Right lobe of liver (tissue), 6 donors: ENCODE measurements around the gene NUP88. TPM values are rescaled to one million over a fixed set of nuclear protein-coding genes. Genes with fewer than 3 reads are reported as not detected.

ENCODE experiments used
- ATAC-seq, 4 donors: fragments of 200-7000 bp; cut with Tn5 transposase; one replicate each; pipeline ENCODE4 v1.9.1; 2020; ENCODE audit warnings: mild to moderate bottlenecking in 4 of 4, moderate library complexity in 4 of 4
- DNase-seq, 3 donors: peaks; one replicate each; pipeline ENCODE4 v3.0.0-alpha.2; 2020
- H3K27ac ChIP-seq, 3 donors: fragments of 200-600 bp; one replicate each; pipeline ENCODE4 v1.8.0; 2022
- H3K27me3 ChIP-seq, 2 donors: fragments of 200-600 bp; one replicate each; pipeline ENCODE4 v1.8.0; 2022
- H3K36me3 ChIP-seq, 4 donors: fragments of 200-600 bp; sonication (generic) in 1 of 4; one replicate each; pipeline versions ENCODE4 v1.5.1 to v1.8.0; 2017 to 2022; ENCODE audit warnings: control low read depth in 1 of 4
- H3K4me1 ChIP-seq, 4 donors: fragments of 200-600 bp; sonication (generic) in 1 of 4; one replicate each; pipeline versions ENCODE4 v1.5.1 to v1.8.0; 2017 to 2022; ENCODE audit warnings: control low read depth in 1 of 4
- H3K4me3 ChIP-seq, 3 donors: fragments of 200-600 bp; one replicate each; pipeline ENCODE4 v1.8.0; 2022
- H3K9me3 ChIP-seq, 4 donors: fragments of 200-600 bp; sonication (generic) in 1 of 4; one replicate each; pipeline versions ENCODE4 v1.5.1 to v1.8.0; 2017 to 2022; ENCODE audit warnings: control low read depth in 1 of 4
- POLR2A ChIP-seq: fragments of 450-650 bp; IDR thresholded peaks from one replicate; pipeline ENCODE4 v1.6.1; 2017; ENCODE audit warnings: antibody characterized with exemption, mild to moderate bottlenecking
- WGBS: methylation state at CpG from one replicate; pipeline ENCODE4 v1.1.6; 2018; ENCODE audit warnings: low coverage, low lambda C conversion rate; ENCODE audit not compliant: insufficient coverage; ENCODE audit errors: missing lambda C conversion rate; 5-methylcytosine and 5-hydroxymethylcytosine counted together
- intact Hi-C, 2 donors: fragments of 100-400 bp; cut with DNase I; formaldehyde crosslinking; loops; one replicate each; pipeline versions ENCODE4 v1.11.2 to v1.14.1; 2022
- total RNA-seq, 6 experiments: library from RNA; depleted of rRNA in 2 of 6; stranded (reverse); fragments of >200 nt in 2 of 6; fragmentation: NEBNext Ultra II Directional in 3 of 6; extraction: Animal tissue kit (Norgen Biotek cat#: 25700) in 3 of 6; gene quantifications; one replicate each; pipeline versions ENCODE4 v1.1.0 to v1.2.4, GENCODE V29; 2016 to 2023
- TF ChIP-seq, protein P1 (sequence below), 4 donors: fragments of 200-600 bp in 3 of 4; fragments of 450-650 bp in 1 of 4; IDR thresholded peaks; one replicate each; pipeline versions ENCODE4 v1.5.1 to v1.8.0; 2016 to 2022; ENCODE audit warnings: antibody characterized with exemption in 4 of 4, mild to moderate bottlenecking in 2 of 4
- donor health status: DM: no; HTN: yes; CAD: no.
- donor health status: DM: no; HTN: no; CAD: no.
- donor health status: DM: no; HTN: no; CAD: no.
- donor health status: DM: no; HTN: yes; CAD: no.
- donor health status: DM: no; HTN: yes; CAD: no.

Gene NUP88
- total RNA-seq, 6 experiments from 2014 or later = 27.7 to 76.1 (median 52.3) TPM

DNA sequence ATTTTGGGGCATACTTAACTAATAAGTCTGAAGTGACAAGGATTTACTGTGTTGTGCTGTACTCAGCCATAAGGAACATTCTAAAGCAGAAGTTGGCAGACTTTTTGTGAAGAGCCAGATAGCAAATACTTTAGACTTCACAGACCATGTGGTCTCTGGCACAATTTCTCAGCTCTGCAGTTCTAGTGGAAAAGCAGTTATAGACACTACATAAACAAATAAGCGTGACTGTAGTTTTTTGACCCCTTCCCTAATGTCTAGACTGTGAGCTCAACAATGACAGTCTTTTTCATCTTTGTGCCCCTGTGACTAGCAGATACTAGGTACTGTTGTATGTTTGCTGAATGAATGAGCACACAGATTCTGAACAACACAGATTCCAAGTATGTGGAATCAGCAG lies 5.4 kb upstream of the NUP88 start:
- intact Hi-C loops = no loop called here
- no peak overlapping the region for H3K4me3 ChIP-seq
- H3K9me3 ChIP-seq = no peaks in the 10 kb centered on the region
- H3K27me3 ChIP-seq = no peaks in the 10 kb centered on the region
- H3K36me3 ChIP-seq = peaks cover 0 to 83% (median 47%) of the 10 kb centered on the region in 4 donors
- no peak overlapping the region for H3K27ac ChIP-seq
- DNase-seq (no peak), ATAC-seq (no peak)
- no peak for TF ChIP-seq POLR2A
- TF ChIP-seq, protein P1, sequence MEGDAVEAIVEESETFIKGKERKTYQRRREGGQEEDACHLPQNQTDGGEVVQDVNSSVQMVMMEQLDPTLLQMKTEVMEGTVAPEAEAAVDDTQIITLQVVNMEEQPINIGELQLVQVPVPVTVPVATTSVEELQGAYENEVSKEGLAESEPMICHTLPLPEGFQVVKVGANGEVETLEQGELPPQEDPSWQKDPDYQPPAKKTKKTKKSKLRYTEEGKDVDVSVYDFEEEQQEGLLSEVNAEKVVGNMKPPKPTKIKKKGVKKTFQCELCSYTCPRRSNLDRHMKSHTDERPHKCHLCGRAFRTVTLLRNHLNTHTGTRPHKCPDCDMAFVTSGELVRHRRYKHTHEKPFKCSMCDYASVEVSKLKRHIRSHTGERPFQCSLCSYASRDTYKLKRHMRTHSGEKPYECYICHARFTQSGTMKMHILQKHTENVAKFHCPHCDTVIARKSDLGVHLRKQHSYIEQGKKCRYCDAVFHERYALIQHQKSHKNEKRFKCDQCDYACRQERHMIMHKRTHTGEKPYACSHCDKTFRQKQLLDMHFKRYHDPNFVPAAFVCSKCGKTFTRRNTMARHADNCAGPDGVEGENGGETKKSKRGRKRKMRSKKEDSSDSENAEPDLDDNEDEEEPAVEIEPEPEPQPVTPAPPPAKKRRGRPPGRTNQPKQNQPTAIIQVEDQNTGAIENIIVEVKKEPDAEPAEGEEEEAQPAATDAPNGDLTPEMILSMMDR (IDR thresholded peaks at IDR 0.05) = no peak
- WGBS = 77% methylated on average over 1 of the region's 1 CpG
- peaks cover 0 to 10% (median 3%) of the 10 kb centered on the region in 4 donors for H3K4me1 ChIP-seq

DNA sequence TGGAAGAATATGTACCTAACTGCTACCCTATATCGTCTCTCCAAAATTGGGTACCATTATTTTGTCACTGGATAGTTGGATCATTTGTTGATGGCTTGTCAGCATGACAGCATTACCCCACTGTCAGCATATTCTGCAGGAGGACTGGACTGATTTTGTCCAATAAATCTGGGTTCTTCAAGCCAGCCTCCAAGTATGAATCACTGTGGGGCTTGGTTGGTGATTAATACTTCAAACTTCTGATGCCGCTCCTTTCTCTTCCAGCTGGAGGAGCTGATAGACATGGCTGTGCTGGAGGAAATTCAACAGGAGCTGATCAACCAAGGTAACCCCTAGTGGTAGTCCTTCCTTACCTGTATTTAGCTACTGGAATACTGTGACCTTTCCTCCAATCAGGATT lies 3.0 kb upstream of the NUP88 start:
- H3K27ac ChIP-seq = no peak overlapping the region
- no peaks in the 10 kb centered on the region for H3K9me3 ChIP-seq
- ATAC-seq = no peak
- H3K27me3 ChIP-seq = no peaks in the 10 kb centered on the region
- no peak for DNase-seq
- WGBS = 100% methylated on average over 2 of the region's 2 CpGs
- peaks cover 0 to 60% (median 35%) of the 10 kb centered on the region in 4 donors for H3K36me3 ChIP-seq
- intact Hi-C loops = no loop called here
- TF ChIP-seq, protein P1 (IDR thresholded peaks at IDR 0.05) = no peak
- no peak for TF ChIP-seq POLR2A
- H3K4me3 ChIP-seq = no peak overlapping the region
- H3K4me1 ChIP-seq = peaks cover 0 to 20% (median 5%) of the 10 kb centered on the region in 4 donors

DNA sequence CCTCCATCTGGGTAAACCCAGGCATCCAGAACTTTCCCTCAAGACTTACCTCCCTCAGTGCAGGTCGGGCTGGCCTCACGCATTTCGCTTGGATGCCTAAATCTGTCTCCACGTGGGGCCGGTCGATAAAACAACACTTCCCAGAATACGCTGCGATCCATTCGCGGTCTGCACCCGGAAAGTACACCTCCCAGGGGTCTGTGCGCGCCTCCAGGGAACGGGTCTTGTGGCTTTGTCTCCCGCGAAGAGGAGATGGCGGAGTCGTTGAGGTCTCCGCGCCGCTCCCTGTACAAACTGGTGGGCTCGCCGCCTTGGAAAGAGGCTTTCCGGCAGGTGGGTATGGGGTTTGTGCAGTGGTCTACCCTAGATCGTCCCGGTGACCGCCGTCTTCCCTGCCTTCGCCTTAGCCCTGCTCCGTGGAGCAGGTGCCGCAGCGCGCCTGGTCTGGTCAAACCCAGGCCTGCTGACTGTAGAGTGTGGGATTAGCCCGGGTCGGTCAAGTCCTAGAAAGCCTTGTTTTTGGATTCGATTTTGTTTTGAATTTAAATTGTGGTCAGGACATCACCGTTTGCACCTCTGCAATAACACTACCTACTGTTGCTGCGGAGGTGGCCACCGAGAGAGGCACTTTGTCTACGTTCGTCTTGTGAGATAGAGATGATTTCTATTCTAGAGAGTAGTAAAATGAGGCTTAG lies 644 bp upstream of the NUP88 start, which contains the start of gene RPAIN:
Gene RPAIN (plus strand): TSS at position 224 of the 695 bp plus-strand sequence. CDS start 29 bp downstream, at position 253.
- peaks cover 0 to 36% (median 10%) of the 10 kb centered on the region in 4 donors for H3K4me1 ChIP-seq
- peak within 1 kb of the TSS; percentile 56 to 87 (median 74) for H3K4me3 ChIP-seq
- DNase-seq (peak; percentile 90 to 94 (median 93)), ATAC-seq (peak; percentile 78 to 88 (median 83))
- H3K27ac ChIP-seq = peak within 1 kb of the TSS; percentile 80 to 95 (median 84)
- TF ChIP-seq, protein P1 (IDR thresholded peaks at IDR 0.05) = no peak
- TF ChIP-seq POLR2A = peak; percentile 40
- under 1% methylated on average over 21 of the region's 41 CpGs for WGBS
- no peaks in the 10 kb centered on the region for H3K9me3 ChIP-seq
- intact Hi-C loops = no loop called here
- no peaks in the 10 kb centered on the region for H3K27me3 ChIP-seq
- H3K36me3 ChIP-seq = peaks cover 0 to 49% (median 19%) of the 10 kb centered on the region in 4 donors

DNA sequence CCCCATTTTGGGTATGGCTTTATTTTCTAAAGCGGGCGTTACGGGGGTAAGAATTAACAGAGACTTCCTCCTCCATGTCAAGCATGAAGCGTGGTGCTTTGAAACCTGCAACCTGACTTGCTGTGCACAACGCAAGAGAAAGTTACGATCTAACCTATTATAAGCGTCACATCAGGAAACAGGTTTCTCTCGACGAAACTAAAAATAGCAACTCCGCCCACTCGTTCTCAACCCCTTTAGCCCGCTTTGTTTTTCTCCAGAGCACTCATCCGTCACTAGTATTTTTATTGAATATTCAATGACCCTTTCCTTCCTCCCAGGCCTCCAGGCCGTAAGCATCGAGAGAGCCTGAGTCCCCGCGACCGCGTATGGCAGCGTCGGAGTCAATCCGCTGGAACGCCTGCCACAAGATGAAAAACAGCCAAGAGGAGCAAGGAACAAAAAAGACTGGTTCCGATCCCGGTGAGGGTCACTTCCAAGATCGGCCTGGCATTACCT lies 555 bp downstream of the NUP88 start:
- DNase-seq = peak in 1 of 3 donors; percentile 51

More for the DNA sequence above, 555 bp downstream of the NUP88 start:
- intact Hi-C loops = no loop called here
- WGBS = under 1% methylated on average over 22 of the region's 26 CpGs
- H3K36me3 ChIP-seq = peaks cover 0 to 37% (median 11%) of the 10 kb centered on the region in 4 donors
- no peaks in the 10 kb centered on the region for H3K27me3 ChIP-seq
- H3K27ac ChIP-seq = peak overlapping the region; percentile 80 to 95 (median 84)
- peak overlapping the region; percentile 56 to 87 (median 74) for H3K4me3 ChIP-seq
- peaks cover 0 to 48% (median 15%) of the 10 kb centered on the region in 4 donors for H3K4me1 ChIP-seq
- ATAC-seq = peak; percentile 25 to 44 (median 34)
- TF ChIP-seq POLR2A = no peak
- TF ChIP-seq, protein P1 (IDR thresholded peaks at IDR 0.05) = no peak
- H3K9me3 ChIP-seq = no peaks in the 10 kb centered on the region
